HG03045 (cell line): ENCODE measurements around the gene ELK4.

ENCODE experiments used
- ATAC-seq: cut with Tn5 transposase; IDR thresholded peaks from one replicate; pipeline ENCODE4 v1.9.1; 2021; ENCODE audit warnings: mild to moderate bottlenecking, moderate library complexity; ENCODE audit not compliant: unreplicated experiment

ELK4 gene

GRCh38 chr1:205582471-205583291 is 49.1 kb downstream of the ELK4 start:
- ATAC-seq, result no peak

- no peak for ATAC-seq
These were observed 49.8 kb downstream of the ELK4 start for GRCh38 chr1:205582046-205582445.

GRCh38 chr1:205581321-205581980 is 50.4 kb downstream of the ELK4 start:
- ATAC-seq, result no peak

GRCh38 chr1:205580923-205581180 is 51.0 kb downstream of the ELK4 start:
- no peak for ATAC-seq

GRCh38 chr1:205580140-205580922 is 51.5 kb downstream of the ELK4 start:
- ATAC-seq, result no peak

- ATAC-seq, result no peak
These were observed 52.1 kb downstream of the ELK4 start for GRCh38 chr1:205579711-205580110.

GRCh38 chr1:205578780-205579571 is 52.8 kb downstream of the ELK4 start:
- ATAC-seq, result no peak

- ATAC-seq, result no peak
These were observed 53.7 kb downstream of the ELK4 start for GRCh38 chr1:205577874-205578658.

GRCh38 chr1:205576805-205577761 is 54.7 kb downstream of the ELK4 start:
- no peak for ATAC-seq

- ATAC-seq, result no peak
These were observed 55.8 kb downstream of the ELK4 start for GRCh38 chr1:205576011-205576410.

- no peak for ATAC-seq
These were observed 56.4 kb downstream of the ELK4 start for GRCh38 chr1:205575294-205575885.

GRCh38 chr1:205572421-205572820 is 59.4 kb downstream of the ELK4 start:
- no peak for ATAC-seq

- no peak for ATAC-seq
These were observed 60.1 kb downstream of the ELK4 start for GRCh38 chr1:205571747-205572146.

GRCh38 chr1:205570796-205571537 is 60.8 kb downstream of the ELK4 start:
- ATAC-seq, result no peak

GRCh38 chr1:205570173-205570501 is 61.7 kb downstream of the ELK4 start:
- ATAC-seq, result no peak

GRCh38 chr1:205569411-205570172 is 62.2 kb downstream of the ELK4 start:
- no peak for ATAC-seq
